ENCODE data around the gene TOX3. TPM values are rescaled to one million over a fixed set of nuclear protein-coding genes. Genes with fewer than 3 reads are reported as not detected.
A peak's percentile ranks its signal among the peaks of the same experiment; 100 is the strongest.

TOX3 gene
- total and polyA plus RNA-seq, 4 donors = 1.3 to 3.5 (median 2.4) TPM

DNA sequence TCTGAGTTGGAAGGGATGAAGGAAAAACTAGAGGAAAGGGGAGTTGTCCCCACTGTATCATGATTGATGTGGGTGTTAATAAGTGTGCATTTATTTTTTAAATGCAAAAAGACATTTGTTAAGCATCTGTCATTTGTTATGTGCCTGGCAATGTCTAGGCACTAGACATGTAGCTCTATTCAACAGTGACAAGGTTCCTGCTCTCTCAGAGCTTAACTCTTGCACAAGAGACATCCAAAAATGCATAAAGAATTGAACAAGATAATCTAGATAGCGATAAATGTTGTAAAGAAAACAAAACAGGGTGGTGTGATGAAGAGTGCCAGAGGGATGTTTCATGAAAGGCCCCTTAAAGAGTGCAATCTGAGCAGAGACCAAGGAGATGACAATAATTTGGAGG, 148.9 kb downstream of the TOX3 start:
- Histone ChIP-seq H3K27me3 (ENCODE audit: control insufficient read depth in 4 of 4, insufficient read depth in 4 of 4, low read length in 3 of 4) (no peaks in the 10 kb centered on the region), H3K9ac (ENCODE audit: low read depth in 1 of 2, low read length in 2 of 2) (no peak overlapping the region), H3K9me3 (ENCODE audit: control insufficient read depth in 4 of 4, low read length in 3 of 4) (no peaks in the 10 kb centered on the region), H3K36me3 (ENCODE audit: control insufficient read depth in 4 of 4, insufficient read depth in 3 of 4, low read depth in 1 of 4, low read length in 3 of 4) (no peaks in the 10 kb centered on the region), H3K4me3 (ENCODE audit: low read depth in 1 of 3, low read length in 3 of 3) (peak overlapping the region in 1 of 3 donors; percentile 23), H3K27ac (ENCODE audit: low read depth in 1 of 2, low read length in 2 of 2) (peak overlapping the region; percentile 27 to 65), H3K4me1 (ENCODE audit: control insufficient read depth in 4 of 4, insufficient read depth in 4 of 4, low read length in 3 of 4) (peaks cover 0 to 14% (median 3%) of the 10 kb centered on the region in 4 donors)
- TF ChIP-seq, protein P1, sequence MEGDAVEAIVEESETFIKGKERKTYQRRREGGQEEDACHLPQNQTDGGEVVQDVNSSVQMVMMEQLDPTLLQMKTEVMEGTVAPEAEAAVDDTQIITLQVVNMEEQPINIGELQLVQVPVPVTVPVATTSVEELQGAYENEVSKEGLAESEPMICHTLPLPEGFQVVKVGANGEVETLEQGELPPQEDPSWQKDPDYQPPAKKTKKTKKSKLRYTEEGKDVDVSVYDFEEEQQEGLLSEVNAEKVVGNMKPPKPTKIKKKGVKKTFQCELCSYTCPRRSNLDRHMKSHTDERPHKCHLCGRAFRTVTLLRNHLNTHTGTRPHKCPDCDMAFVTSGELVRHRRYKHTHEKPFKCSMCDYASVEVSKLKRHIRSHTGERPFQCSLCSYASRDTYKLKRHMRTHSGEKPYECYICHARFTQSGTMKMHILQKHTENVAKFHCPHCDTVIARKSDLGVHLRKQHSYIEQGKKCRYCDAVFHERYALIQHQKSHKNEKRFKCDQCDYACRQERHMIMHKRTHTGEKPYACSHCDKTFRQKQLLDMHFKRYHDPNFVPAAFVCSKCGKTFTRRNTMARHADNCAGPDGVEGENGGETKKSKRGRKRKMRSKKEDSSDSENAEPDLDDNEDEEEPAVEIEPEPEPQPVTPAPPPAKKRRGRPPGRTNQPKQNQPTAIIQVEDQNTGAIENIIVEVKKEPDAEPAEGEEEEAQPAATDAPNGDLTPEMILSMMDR (IDR thresholded peaks at IDR 0.05; ENCODE audit: low read depth, low read length, missing input control) = no peak
- TF ChIP-seq, protein P2, sequence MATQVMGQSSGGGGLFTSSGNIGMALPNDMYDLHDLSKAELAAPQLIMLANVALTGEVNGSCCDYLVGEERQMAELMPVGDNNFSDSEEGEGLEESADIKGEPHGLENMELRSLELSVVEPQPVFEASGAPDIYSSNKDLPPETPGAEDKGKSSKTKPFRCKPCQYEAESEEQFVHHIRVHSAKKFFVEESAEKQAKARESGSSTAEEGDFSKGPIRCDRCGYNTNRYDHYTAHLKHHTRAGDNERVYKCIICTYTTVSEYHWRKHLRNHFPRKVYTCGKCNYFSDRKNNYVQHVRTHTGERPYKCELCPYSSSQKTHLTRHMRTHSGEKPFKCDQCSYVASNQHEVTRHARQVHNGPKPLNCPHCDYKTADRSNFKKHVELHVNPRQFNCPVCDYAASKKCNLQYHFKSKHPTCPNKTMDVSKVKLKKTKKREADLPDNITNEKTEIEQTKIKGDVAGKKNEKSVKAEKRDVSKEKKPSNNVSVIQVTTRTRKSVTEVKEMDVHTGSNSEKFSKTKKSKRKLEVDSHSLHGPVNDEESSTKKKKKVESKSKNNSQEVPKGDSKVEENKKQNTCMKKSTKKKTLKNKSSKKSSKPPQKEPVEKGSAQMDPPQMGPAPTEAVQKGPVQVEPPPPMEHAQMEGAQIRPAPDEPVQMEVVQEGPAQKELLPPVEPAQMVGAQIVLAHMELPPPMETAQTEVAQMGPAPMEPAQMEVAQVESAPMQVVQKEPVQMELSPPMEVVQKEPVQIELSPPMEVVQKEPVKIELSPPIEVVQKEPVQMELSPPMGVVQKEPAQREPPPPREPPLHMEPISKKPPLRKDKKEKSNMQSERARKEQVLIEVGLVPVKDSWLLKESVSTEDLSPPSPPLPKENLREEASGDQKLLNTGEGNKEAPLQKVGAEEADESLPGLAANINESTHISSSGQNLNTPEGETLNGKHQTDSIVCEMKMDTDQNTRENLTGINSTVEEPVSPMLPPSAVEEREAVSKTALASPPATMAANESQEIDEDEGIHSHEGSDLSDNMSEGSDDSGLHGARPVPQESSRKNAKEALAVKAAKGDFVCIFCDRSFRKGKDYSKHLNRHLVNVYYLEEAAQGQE (IDR thresholded peaks at IDR 0.05) = no peak
- no peak for TF ChIP-seq RXRA (IDR thresholded peaks at IDR 0.05)
- TF ChIP-seq FOXA2 (IDR thresholded peaks at IDR 0.05) = no peak
- TF ChIP-seq NR2F2 (IDR thresholded peaks at IDR 0.05) = no peak
- TF ChIP-seq EGR1 (IDR thresholded peaks at IDR 0.05; ENCODE audit: low read depth in 2 of 2) = no peak
- TF ChIP-seq GABPA (IDR thresholded peaks at IDR 0.05 in 1 of 2, conservative IDR thresholded peaks at IDR 0.05 in 1 of 2) = no peak
- TF ChIP-seq HNF4A (conservative IDR thresholded peaks at IDR 0.05) = no peak
- no peak for TF ChIP-seq YY1 (IDR thresholded peaks at IDR 0.05)
- TF ChIP-seq RAD21 (IDR thresholded peaks at IDR 0.05) = no peak
- TF ChIP-seq HNF4G (IDR thresholded peaks at IDR 0.05) = no peak
- TF ChIP-seq TAF1 (conservative IDR thresholded peaks at IDR 0.05) = no peak
- TF ChIP-seq, protein P3, sequence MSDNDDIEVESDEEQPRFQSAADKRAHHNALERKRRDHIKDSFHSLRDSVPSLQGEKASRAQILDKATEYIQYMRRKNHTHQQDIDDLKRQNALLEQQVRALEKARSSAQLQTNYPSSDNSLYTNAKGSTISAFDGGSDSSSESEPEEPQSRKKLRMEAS (IDR thresholded peaks at IDR 0.05) = no peak
- TF ChIP-seq JUND (IDR thresholded peaks at IDR 0.05) = no peak
- no peak for TF ChIP-seq SP1 (IDR thresholded peaks at IDR 0.05)
- TF ChIP-seq FOXA1 (IDR thresholded peaks at IDR 0.05) = no peak
- DNase-seq (ENCODE audit: low spot score) = no peak
- WGBS = 50% methylated on average over 1 of the region's 1 CpG

GRCh38 chr16:52393448-52393847, 153.5 kb downstream of the TOX3 start:
- peaks cover 0 to 11% (median 2%) of the 10 kb centered on the region in 4 donors for H3K4me1 ChIP-seq (ENCODE audit: control insufficient read depth in 4 of 4, insufficient read depth in 4 of 4, low read length in 3 of 4)
- WGBS = 97% methylated on average over 3 of the region's 3 CpGs
- no peak for DNase-seq (ENCODE audit: low spot score)

More at GRCh38 chr16:52393448-52393847, 153.5 kb downstream of the TOX3 start:
- Histone ChIP-seq H3K27ac (ENCODE audit: low read depth in 1 of 2, low read length in 2 of 2) (no peak overlapping the region), H3K4me3 (ENCODE audit: low read depth in 1 of 3, low read length in 3 of 3) (no peak overlapping the region), H3K27me3 (ENCODE audit: control insufficient read depth in 4 of 4, insufficient read depth in 4 of 4, low read length in 3 of 4) (no peaks in the 10 kb centered on the region), H3K9ac (ENCODE audit: low read depth in 1 of 2, low read length in 2 of 2) (no peak overlapping the region), H3K9me3 (ENCODE audit: control insufficient read depth in 4 of 4, low read length in 3 of 4) (no peaks in the 10 kb centered on the region), H3K36me3 (ENCODE audit: control insufficient read depth in 4 of 4, insufficient read depth in 3 of 4, low read depth in 1 of 4, low read length in 3 of 4) (no peaks in the 10 kb centered on the region)
- no peak for TF ChIP-seq SP1 (IDR thresholded peaks at IDR 0.05)
- TF ChIP-seq HNF4A (conservative IDR thresholded peaks at IDR 0.05) = no peak
- no peak for TF ChIP-seq TAF1 (conservative IDR thresholded peaks at IDR 0.05)
- TF ChIP-seq NR2F2 (IDR thresholded peaks at IDR 0.05) = no peak
- TF ChIP-seq, protein P1 (IDR thresholded peaks at IDR 0.05; ENCODE audit: low read depth, low read length, missing input control) = no peak
- no peak for TF ChIP-seq EGR1 (IDR thresholded peaks at IDR 0.05; ENCODE audit: low read depth in 2 of 2)

Data from liver (tissue), 9 donors.